Mammary epithelial cell (primary cell): ENCODE measurements around the gene MYO10.

Experiments used
- EZH2 ChIP-seq: IDR thresholded peaks from 2 replicates; pipeline ENCODE4 v1.6.1; 2012; ENCODE audit warnings: low read length, inconsistent platforms, borderline replicate concordance
- TF ChIP-seq, protein P1 (sequence below), 2 donors: IDR thresholded peaks in 1 of 2; conservative IDR thresholded peaks in 1 of 2; 2 replicates each; pipeline ENCODE4 v1.5.1; 2011 to 2012; ENCODE audit warnings: inconsistent platforms in 2 of 2, low read length in 2 of 2, mild to moderate bottlenecking in 2 of 2, control low read depth in 1 of 2, low read depth in 1 of 2; ENCODE audit not compliant: insufficient read depth in 1 of 2; ENCODE audit errors: extremely low read depth in 1 of 2

GRCh38 chr5:16781828-16782626 is 154.1 kb downstream of the MYO10 start:
- TF ChIP-seq, protein P1, sequence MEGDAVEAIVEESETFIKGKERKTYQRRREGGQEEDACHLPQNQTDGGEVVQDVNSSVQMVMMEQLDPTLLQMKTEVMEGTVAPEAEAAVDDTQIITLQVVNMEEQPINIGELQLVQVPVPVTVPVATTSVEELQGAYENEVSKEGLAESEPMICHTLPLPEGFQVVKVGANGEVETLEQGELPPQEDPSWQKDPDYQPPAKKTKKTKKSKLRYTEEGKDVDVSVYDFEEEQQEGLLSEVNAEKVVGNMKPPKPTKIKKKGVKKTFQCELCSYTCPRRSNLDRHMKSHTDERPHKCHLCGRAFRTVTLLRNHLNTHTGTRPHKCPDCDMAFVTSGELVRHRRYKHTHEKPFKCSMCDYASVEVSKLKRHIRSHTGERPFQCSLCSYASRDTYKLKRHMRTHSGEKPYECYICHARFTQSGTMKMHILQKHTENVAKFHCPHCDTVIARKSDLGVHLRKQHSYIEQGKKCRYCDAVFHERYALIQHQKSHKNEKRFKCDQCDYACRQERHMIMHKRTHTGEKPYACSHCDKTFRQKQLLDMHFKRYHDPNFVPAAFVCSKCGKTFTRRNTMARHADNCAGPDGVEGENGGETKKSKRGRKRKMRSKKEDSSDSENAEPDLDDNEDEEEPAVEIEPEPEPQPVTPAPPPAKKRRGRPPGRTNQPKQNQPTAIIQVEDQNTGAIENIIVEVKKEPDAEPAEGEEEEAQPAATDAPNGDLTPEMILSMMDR (conservative IDR thresholded peaks at IDR 0.05 in 1 of 2, IDR thresholded peaks at IDR 0.05 in 1 of 2; ENCODE audit: extremely low read depth in 1 of 2, insufficient read depth in 1 of 2, low read depth in 1 of 2, low read length in 2 of 2) = no peak
- no peak for TF ChIP-seq EZH2
